HepG2 (cell line): ENCODE measurements around the gene CLEC16A. TPM values are rescaled to one million over a fixed set of nuclear protein-coding genes. Genes with fewer than 3 reads are reported as not detected.
A peak's percentile ranks its signal among the peaks of the same experiment; 100 is the strongest.

Experiments used
- CREB1 ChIP-seq, 2 experiments: fragments of 450-650 bp in 1 of 2; IDR thresholded peaks; 2 replicates each; pipeline ENCODE4 v1.6.1; 2016 to 2017; ENCODE audit warnings: control low read depth in 1 of 2, mild to moderate bottlenecking in 1 of 2, missing compliant biosample characterization in 1 of 2, missing genetic modification characterization in 1 of 2
- EHMT2 ChIP-seq: fragments of 200-600 bp; sonication (generic); IDR thresholded peaks from 2 replicates; pipeline ENCODE4 v1.7.0; 2017; ENCODE audit warnings: antibody characterized with exemption, low read depth, low read length, borderline replicate concordance
- FOSL2 ChIP-seq: sonication (generic); formaldehyde crosslinking; IDR thresholded peaks from 2 replicates; pipeline ENCODE4 v1.4.0; 2020; ENCODE audit warnings: missing genetic modification reagents
- KDM2A ChIP-seq: sonication (generic); formaldehyde crosslinking; IDR thresholded peaks from 2 replicates; pipeline ENCODE4 v1.4.0; 2020; ENCODE audit warnings: low read depth, missing genetic modification reagents, borderline replicate concordance
- NR2F6 ChIP-seq, 2 experiments: IDR thresholded peaks; 2 replicates each; pipeline ENCODE4 v1.6.1; 2016; ENCODE audit warnings: antibody characterized with exemption in 1 of 2, mild to moderate bottlenecking in 1 of 2
- ONECUT2 ChIP-seq: sonication (generic); formaldehyde crosslinking; IDR thresholded peaks from 2 replicates; pipeline ENCODE4 v1.4.0; 2020; ENCODE audit warnings: missing genetic modification reagents
- PCBP1 ChIP-seq: fragments of 200-400 bp; formaldehyde crosslinking; IDR thresholded peaks from 2 replicates; pipeline ENCODE4 v1.6.1; 2017; ENCODE audit warnings: mild to moderate bottlenecking, low read depth, low read length, borderline replicate concordance
- SIN3A ChIP-seq: IDR thresholded peaks from 2 replicates; pipeline ENCODE4 v1.6.1; 2011; ENCODE audit warnings: low read depth, mild to moderate bottlenecking, control low read depth, low read length, borderline replicate concordance
- SRY ChIP-seq: sonication (generic); formaldehyde crosslinking; IDR thresholded peaks from 2 replicates; pipeline ENCODE4 v1.8.0; 2022; ENCODE audit warnings: mild to moderate bottlenecking, missing genetic modification reagents
- ZC3H4 ChIP-seq: sonication (generic); formaldehyde crosslinking; IDR thresholded peaks from 2 replicates; pipeline ENCODE4 v1.4.0; 2020; ENCODE audit warnings: missing genetic modification reagents, borderline replicate concordance
- ZNF256 ChIP-seq: sonication (generic); formaldehyde crosslinking; conservative IDR thresholded peaks from 2 replicates; pipeline ENCODE4 v1.4.0; 2020; ENCODE audit warnings: missing genetic modification reagents
- ZNF510 ChIP-seq: sonication (generic); formaldehyde crosslinking; IDR thresholded peaks from 2 replicates; pipeline ENCODE4 v1.4.0; 2020; ENCODE audit warnings: low read depth, mild to moderate bottlenecking, missing genetic modification reagents
- ZNF891 ChIP-seq: sonication (generic); formaldehyde crosslinking; IDR thresholded peaks from 2 replicates; pipeline ENCODE4 v1.5.0; 2020; ENCODE audit warnings: mild to moderate bottlenecking, missing genetic modification reagents
- ZSCAN5A ChIP-seq: sonication (generic); formaldehyde crosslinking; IDR thresholded peaks from 2 replicates; pipeline ENCODE4 v1.8.0; 2022; ENCODE audit warnings: mild to moderate bottlenecking, missing genetic modification reagents, borderline replicate concordance
- polyA plus RNA-seq, 8 experiments: library from polyadenylated mRNA; depleted of rRNA in 3 of 8; stranded (reverse) in 7 of 8; unstranded in 1 of 8; fragments of >200 nt; fragmentation: Illumina TruSeq in 4 of 8; extraction: Trizol in 4 of 8; gene quantifications; 2 replicates each; pipeline versions ENCODE4 v1.2.1 to v1.2.3, GENCODE V29; 2011 to 2016; ENCODE audit warnings: low read depth in 4 of 8, missing spikeins in 1 of 8, mixed read lengths in 1 of 8; ENCODE audit not compliant: insufficient read depth in 1 of 8
- total RNA-seq, 5 experiments: library from RNA; depleted of rRNA; stranded (reverse); fragments of >200 nt; fragmentation: Illumina TruSeq; extraction: Trizol; gene quantifications; 2 replicates each; pipeline ENCODE4 v1.2.3, GENCODE V29; 2016; ENCODE audit warnings: low read depth in 1 of 5
- TF ChIP-seq, protein P1 (sequence below): conservative IDR thresholded peaks from 2 replicates; pipeline ENCODE4 v1.6.1; 2018; ENCODE audit warnings: missing genetic modification reagents

CLEC16A gene
- total and polyA plus RNA-seq, 2 of the 13 experiments (the other 11 are each of a cell fraction or from before 2014, with no cell fraction given) = 8.5 to 10.3 TPM

GRCh38 chr16:11149011-11149616 lies 204.8 kb downstream of the CLEC16A start (continued):
- peak; percentile 88 for TF ChIP-seq FOSL2 (CRISPR knock-in tag)
- no peak for TF ChIP-seq SRY (CRISPR knock-in tag)
- no peak for TF ChIP-seq SIN3A
- no peak for TF ChIP-seq EHMT2
- peak; percentile 84 for TF ChIP-seq NR2F6 (IDR thresholded peaks at IDR 0.05)
- TF ChIP-seq NR2F6 (CRISPR knock-in tag; IDR thresholded peaks at IDR 0.05) = peak; percentile 83; the same call in 1 of the 2 replicates
- TF ChIP-seq ONECUT2 = no peak
- TF ChIP-seq ZNF510 (CRISPR knock-in tag) = no peak
- TF ChIP-seq ZNF891 (CRISPR knock-in tag) = no peak
- TF ChIP-seq CREB1 (IDR thresholded peaks at IDR 0.05) = no peak
- no peak for TF ChIP-seq CREB1 (CRISPR knock-in tag; IDR thresholded peaks at IDR 0.05)
- no peak for TF ChIP-seq ZNF256 (CRISPR knock-in tag)
- no peak for TF ChIP-seq ZSCAN5A (CRISPR knock-in tag)
- TF ChIP-seq ZC3H4 (CRISPR knock-in tag) = no peak
- no peak for TF ChIP-seq PCBP1
- TF ChIP-seq, protein P1, sequence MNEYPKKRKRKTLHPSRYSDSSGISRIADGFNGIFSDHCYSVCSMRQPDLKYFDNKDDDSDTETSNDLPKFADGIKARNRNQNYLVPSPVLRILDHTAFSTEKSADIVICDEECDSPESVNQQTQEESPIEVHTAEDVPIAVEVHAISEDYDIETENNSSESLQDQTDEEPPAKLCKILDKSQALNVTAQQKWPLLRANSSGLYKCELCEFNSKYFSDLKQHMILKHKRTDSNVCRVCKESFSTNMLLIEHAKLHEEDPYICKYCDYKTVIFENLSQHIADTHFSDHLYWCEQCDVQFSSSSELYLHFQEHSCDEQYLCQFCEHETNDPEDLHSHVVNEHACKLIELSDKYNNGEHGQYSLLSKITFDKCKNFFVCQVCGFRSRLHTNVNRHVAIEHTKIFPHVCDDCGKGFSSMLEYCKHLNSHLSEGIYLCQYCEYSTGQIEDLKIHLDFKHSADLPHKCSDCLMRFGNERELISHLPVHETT (CRISPR knock-in tag) = no peak
- TF ChIP-seq KDM2A = peak; percentile 54; the same call in 1 of the 2 replicates
